HEK293 (cell line): ENCODE data around the gene TNIP1.

ENCODE experiments used
- CTCF ChIA-PET: fragments of 350-600 bp; formaldehyde crosslinking; extraction: SDS; loops from one replicate; lab custom pipeline; 2021; ENCODE audit warnings: antibody characterized with exemption; lab: Yijun Ruan, JAX
- POLR2A ChIA-PET: fragments of 300-600 bp; formaldehyde crosslinking; extraction: SDS; loops from one replicate; lab custom pipeline; 2020; ENCODE audit warnings: antibody characterized with exemption, inconsistent platforms; lab: Yijun Ruan, JAX
- H3K27ac ChIP-seq: fragments of 200-500 bp; sonication (Bioruptor generic); 2 replicates; pipeline ENCODE4 v1.5.1; 2014; ENCODE audit warnings: low read depth, low read length, control low read depth, inconsistent platforms; ENCODE audit errors: extremely low read depth
- H3K36me3 ChIP-seq, 2 experiments: fragments of 200-500 bp in 1 of 2; sonication (Bioruptor generic) in 1 of 2; 1 replicate in 1 of 2; 2 replicates in 1 of 2; pipeline ENCODE4 v1.5.1; 2014 to 2017; ENCODE audit warnings: inconsistent platforms in 2 of 2, low read length in 2 of 2; ENCODE audit not compliant: control insufficient read depth in 2 of 2, insufficient read depth in 1 of 2
- H3K4me1 ChIP-seq: fragments of 200-500 bp; sonication (Bioruptor generic); 2 replicates; pipeline ENCODE4 v1.5.1; 2014; ENCODE audit warnings: mild to moderate bottlenecking, low read length, inconsistent platforms; ENCODE audit not compliant: control insufficient read depth, insufficient read depth
- H3K4me3 ChIP-seq: 2 replicates; pipeline ENCODE4 v1.5.1; 2011; ENCODE audit warnings: low read depth, mild to moderate bottlenecking, control low read depth, low read length, moderate library complexity
- H3K9me3 ChIP-seq: fragments of 200-500 bp; sonication (Bioruptor generic); 2 replicates; pipeline ENCODE4 v1.5.1; 2014; ENCODE audit warnings: low read depth, low read length, inconsistent platforms; ENCODE audit not compliant: control insufficient read depth, insufficient read depth
- KLF8 ChIP-seq: fragments of 450-650 bp; formaldehyde crosslinking; IDR thresholded peaks from 2 replicates; pipeline ENCODE4 v1.5.1; 2016; ENCODE audit warnings: missing biosample characterization, missing genetic modification characterization
- PATZ1 ChIP-seq: fragments of 450-650 bp; formaldehyde crosslinking; IDR thresholded peaks from 2 replicates; pipeline ENCODE4 v1.5.1; 2016; ENCODE audit warnings: missing biosample characterization, missing genetic modification characterization
- RBAK ChIP-seq: fragments of 450-650 bp; formaldehyde crosslinking; IDR thresholded peaks from 2 replicates; pipeline ENCODE4 v1.5.1; 2016; ENCODE audit warnings: missing biosample characterization, missing genetic modification characterization
- SCRT1 ChIP-seq: fragments of 450-650 bp; formaldehyde crosslinking; IDR thresholded peaks from 2 replicates; pipeline ENCODE4 v1.5.1; 2016; ENCODE audit warnings: missing biosample characterization, missing genetic modification characterization, borderline replicate concordance
- SP7 ChIP-seq: fragments of 450-650 bp; formaldehyde crosslinking; IDR thresholded peaks from 2 replicates; pipeline ENCODE4 v1.5.1; 2016; ENCODE audit warnings: missing biosample characterization, missing genetic modification characterization
- YY2 ChIP-seq: fragments of 450-650 bp; formaldehyde crosslinking; IDR thresholded peaks from 2 replicates; pipeline ENCODE4 v1.5.1; 2016; ENCODE audit warnings: missing biosample characterization, missing genetic modification characterization
- ZNF138 ChIP-seq: fragments of 450-650 bp; formaldehyde crosslinking; IDR thresholded peaks from 2 replicates; pipeline ENCODE4 v1.5.1; 2016; ENCODE audit warnings: missing biosample characterization, missing genetic modification characterization, borderline replicate concordance
- ZNF18 ChIP-seq: fragments of 450-650 bp; formaldehyde crosslinking; IDR thresholded peaks from 2 replicates; pipeline ENCODE4 v1.5.1; 2016; ENCODE audit warnings: missing biosample characterization, missing genetic modification characterization
- ZNF311 ChIP-seq: fragments of 450-650 bp; formaldehyde crosslinking; IDR thresholded peaks from 2 replicates; pipeline ENCODE4 v1.5.1; 2017; ENCODE audit warnings: missing biosample characterization, missing genetic modification characterization, borderline replicate concordance
- ZNF341 ChIP-seq: fragments of 450-650 bp; formaldehyde crosslinking; IDR thresholded peaks from 2 replicates; pipeline ENCODE4; 2016; ENCODE audit warnings: low read depth, missing biosample characterization, missing genetic modification characterization
- ZNF394 ChIP-seq: fragments of 450-650 bp; formaldehyde crosslinking; IDR thresholded peaks from 2 replicates; pipeline ENCODE4 v1.5.1; 2016; ENCODE audit warnings: missing biosample characterization, missing genetic modification characterization, mild to moderate bottlenecking, moderate library complexity, borderline replicate concordance
- ZNF398 ChIP-seq: fragments of 450-650 bp; formaldehyde crosslinking; IDR thresholded peaks from 2 replicates; pipeline ENCODE4 v1.5.1; 2017; ENCODE audit warnings: missing biosample characterization, missing genetic modification characterization
- ZNF48 ChIP-seq: fragments of 450-650 bp; formaldehyde crosslinking; IDR thresholded peaks from 2 replicates; pipeline ENCODE4 v1.5.1; 2016; ENCODE audit warnings: missing biosample characterization, missing genetic modification characterization
- ZNF513 ChIP-seq: fragments of 450-650 bp; IDR thresholded peaks from 2 replicates; pipeline ENCODE4 v1.5.1; 2018; ENCODE audit warnings: missing biosample characterization, missing genetic modification characterization
- ZNF585B ChIP-seq: fragments of 450-650 bp; formaldehyde crosslinking; IDR thresholded peaks from 2 replicates; pipeline ENCODE4 v1.5.1; 2016; ENCODE audit warnings: missing biosample characterization, missing genetic modification characterization
- ZNF600 ChIP-seq: fragments of 450-650 bp; formaldehyde crosslinking; IDR thresholded peaks from 2 replicates; pipeline ENCODE4 v1.5.1; 2016; ENCODE audit warnings: missing biosample characterization, missing genetic modification characterization
- ZNF660 ChIP-seq: fragments of 450-650 bp; IDR thresholded peaks from 2 replicates; pipeline ENCODE4 v1.5.1; 2018; ENCODE audit warnings: missing biosample characterization, mild to moderate bottlenecking, missing genetic modification characterization
- ZNF785 ChIP-seq: fragments of 450-650 bp; formaldehyde crosslinking; IDR thresholded peaks from 2 replicates; pipeline ENCODE4 v1.5.1; 2016; ENCODE audit warnings: missing biosample characterization, missing genetic modification characterization
- ZSCAN4 ChIP-seq: fragments of 450-650 bp; formaldehyde crosslinking; IDR thresholded peaks from 2 replicates; pipeline ENCODE4 v1.5.1; 2017; ENCODE audit warnings: missing biosample characterization, missing genetic modification characterization

TNIP1 gene

GRCh38 chr5:151096001-151096373 lies 15.2 kb upstream of the TNIP1 start:
- no peak overlapping the region for H3K27ac ChIP-seq
- H3K9me3 ChIP-seq: no peaks in the 10 kb centered on the region
- POLR2A ChIA-PET: no interaction called here
- no peaks in the 10 kb centered on the region for H3K4me1 ChIP-seq
- H3K36me3 ChIP-seq: peaks cover 0 to 6% of the 10 kb centered on the region in 2 experiments; a peak in 1 of 3 replicates
- TF ChIP-seq ZNF341 (tag by site-specific recombination) (peak; percentile 38; the same call in 1 of the 2 replicates), PATZ1 (tag by site-specific recombination) (no peak), ZNF660 (no peak), ZNF600 (tag by site-specific recombination) (no peak), RBAK (tag by site-specific recombination) (no peak), KLF8 (tag by site-specific recombination) (no peak)
- CTCF ChIA-PET: interaction anchor here (0.6 to 1.2 kb wide), 3 partner anchors 19 to 524 kb away, joined by 3 to 6 read pairs (median 4); no protein-coding TSS in a partner anchor
- no peak overlapping the region for H3K4me3 ChIP-seq

GRCh38 chr5:151095341-151096000 lies 14.6 kb upstream of the TNIP1 start:
- POLR2A ChIA-PET: no interaction called here
- peaks cover 0 to 4% of the 10 kb centered on the region in 2 experiments; a peak in 1 of 3 replicates for H3K36me3 ChIP-seq
- CTCF ChIA-PET: interaction anchor here (0.9 kb wide), 1 partner anchor 19 kb away, joined by 3 read pairs; no protein-coding TSS in a partner anchor
- no peaks in the 10 kb centered on the region for H3K4me1 ChIP-seq
- TF ChIP-seq YY2 (tag by site-specific recombination): no peak
- peak; percentile 46; the same call in 1 of the 2 replicates for TF ChIP-seq ZNF398 (tag by site-specific recombination)
- TF ChIP-seq, all 188 proteins: peak for 1
- H3K4me3 ChIP-seq: no peak overlapping the region
- H3K9me3 ChIP-seq: no peaks in the 10 kb centered on the region
- H3K27ac ChIP-seq: no peak overlapping the region

GRCh38 chr5:151094852-151095245 lies 14.0 kb upstream of the TNIP1 start:
- Histone ChIP-seq H3K27ac (no peak overlapping the region), H3K9me3 (no peaks in the 10 kb centered on the region), H3K4me3 (no peak overlapping the region), H3K36me3 (no peaks in the 10 kb centered on the region), H3K4me1 (no peaks in the 10 kb centered on the region)
- CTCF ChIA-PET: no interaction called here
- POLR2A ChIA-PET: no interaction called here
- no peak for TF ChIP-seq ZNF585B
- TF ChIP-seq ZNF513: no peak
- TF ChIP-seq SCRT1: no peak
- no peak for TF ChIP-seq ZNF394 (tag by site-specific recombination)
- no peak for TF ChIP-seq ZNF785 (tag by site-specific recombination)
- no peak for TF ChIP-seq ZNF138 (tag by site-specific recombination)
- TF ChIP-seq ZNF18 (tag by site-specific recombination): no peak
- TF ChIP-seq ZNF48 (tag by site-specific recombination): no peak
- TF ChIP-seq ZNF311 (tag by site-specific recombination): no peak
- TF ChIP-seq ZNF341 (tag by site-specific recombination): no peak
- TF ChIP-seq SP7 (tag by site-specific recombination): no peak
- TF ChIP-seq ZSCAN4 (tag by site-specific recombination): no peak
